Heart right ventricle (tissue), 16 donors: ENCODE results near the gene STAU1. TPM values are rescaled to one million over a fixed set of nuclear protein-coding genes. Genes with fewer than 3 reads are reported as not detected.

Source experiments
- ATAC-seq, 8 donors: fragments of 200-7000 bp; cut with Tn5 transposase; one replicate each; pipeline ENCODE4 v1.9.1; 2020; ENCODE audit warnings: mild to moderate bottlenecking in 8 of 8, moderate library complexity in 8 of 8, moderate number of reproducible peaks in 1 of 8
- DNase-seq, 2 donors: peaks; one replicate each; pipeline ENCODE4 v3.0.0-alpha.2; 2020
- H3K27ac ChIP-seq, 10 donors: fragments of 200-600 bp; sonication (generic) in 2 of 10; one replicate each; pipeline versions ENCODE4 v1.5.0 to v1.8.0; 2020 to 2022; ENCODE audit warnings: mild to moderate bottlenecking in 3 of 10
- H3K27me3 ChIP-seq, 7 donors: fragments of 200-600 bp; one replicate each; pipeline ENCODE4 v1.8.0; 2021 to 2022; ENCODE audit warnings: mild to moderate bottlenecking in 2 of 7
- H3K36me3 ChIP-seq, 9 donors: fragments of 200-600 bp; sonication (generic) in 1 of 9; one replicate each; pipeline versions ENCODE4 v1.5.0 to v1.8.0; 2020 to 2022; ENCODE audit warnings: mild to moderate bottlenecking in 2 of 9
- H3K4me1 ChIP-seq, 9 donors: fragments of 200-600 bp; sonication (generic) in 1 of 9; one replicate each; pipeline versions ENCODE4 v1.5.0 to v1.8.0; 2020 to 2022; ENCODE audit warnings: mild to moderate bottlenecking in 4 of 9
- H3K4me3 ChIP-seq, 10 donors: fragments of 200-600 bp; sonication (generic) in 2 of 10; one replicate each; pipeline versions ENCODE4 v1.5.0 to v1.8.0; 2020 to 2022; ENCODE audit warnings: mild to moderate bottlenecking in 7 of 10, moderate library complexity in 2 of 10
- H3K9me3 ChIP-seq, 11 donors: fragments of 200-600 bp in 10 of 11; sonication (generic) in 2 of 11; one replicate each; pipeline versions ENCODE4 v1.5.0 to v1.8.0; 2013 to 2022; ENCODE audit warnings: mild to moderate bottlenecking in 2 of 11, control low read depth in 1 of 11, moderate library complexity in 1 of 11
- CTCF ChIP-seq, 9 donors: fragments of 200-600 bp; sonication (generic) in 2 of 9; IDR thresholded peaks; one replicate each; pipeline versions ENCODE4 v1.5.0 to v1.8.0; 2021 to 2022; ENCODE audit warnings: antibody characterized with exemption in 9 of 9, mild to moderate bottlenecking in 5 of 9, moderate library complexity in 1 of 9
- WGBS, 2 donors: extraction: QIAGEN DNeasy Blood & Tissue Kit; methylation state at CpG; one replicate each; pipeline ENCODE4 v1.1.7; 2013; ENCODE audit warnings: inconsistent platforms in 1 of 2; 5-methylcytosine and 5-hydroxymethylcytosine counted together
- intact Hi-C, 10 donors: fragments of 100-400 bp; cut with DNase I; formaldehyde crosslinking; loops; one replicate each; pipeline versions ENCODE4 v1.11.1 to v1.14.2; 2022
- polyA plus RNA-seq, 2 donors: library from polyadenylated mRNA; stranded (reverse); fragments of 200-250 nt; gene quantifications; one replicate each; pipeline ENCODE4 v1.2.3, GENCODE V29; 2013
- total RNA-seq, 10 donors: library from RNA; stranded (reverse); fragmentation: NEBNext Ultra II Directional in 3 of 10; extraction: Animal tissue kit (Norgen Biotek cat#: 25700) in 3 of 10; gene quantifications; one replicate each; pipeline versions ENCODE4 v1.2.1 to v1.2.4, GENCODE V29; 2021 to 2023
- donor health status: Arrhythmogenic right ventricular cardiomyopathy.
- donor health status: ischemic (EF 13 %, LVEDD 7.1; RV severe dilation, severe dysfunction).
- donor health status: healthy with polysubstance abuse.
- donor health status: DM: no; HTN: yes; CAD: no.
- donor health status: DM: no; HTN: no; CAD: no.
- donor health status: ischemic (EF 25% LVEDD 6.9; RV normal size, moderate dysfunction).
- donor health status: ischemic (EF 25% LVEDD 5.7; RV mildly dilated, moderate dysfunction).
- donor health status: healthy.
- donor health status: DM: yes; HTN: yes; CAD: no.
- donor health status: Ischemic cardiomyopathy.
- donor health status: ischemic (EF 35%, LVEDD 5.7; RV mildly dilated, moderate dysfunction).
- donor health status: nonischemic (EF 11% LVEDD 7.7; RV severe dilation, severe dysfunction).
- donor health status: DM: yes; HTN: yes; CAD: no.
- donor health status: PGD.
- donor health status: ischemic (EF 29% LVEDD 5.4; RV normal size, mild dysfunction).
- donor health status: nonischemic (EF 23%, LVEDD 6.1; RV moderate dilation, normal function).

Gene STAU1
- total and polyA plus RNA-seq, 12 donors, result 18.0 to 94.3 (median 66.5) TPM

GRCh38 chr20:49132995-49133478, 55.1 kb downstream of the STAU1 start:
- Histone ChIP-seq H3K27ac (peak overlapping the region in 1 of 10 donors; percentile 0), H3K9me3 (no peaks in the 10 kb centered on the region), H3K27me3 (no peaks in the 10 kb centered on the region), H3K36me3 (peaks cover 0 to 78% (median 16%) of the 10 kb centered on the region in 9 donors), H3K4me3 (no peak overlapping the region), H3K4me1 (peaks cover 0 to 10% (median 0%) of the 10 kb centered on the region in 9 donors)
- 37 to 39% methylated on average over 5 of the region's 5 CpGs for WGBS, 2 donors
- intact Hi-C loops, result loop anchor here (1.0 to 10.0 kb wide), 5 partner anchors 52 to 86 kb away; partner anchors contain the start of genes DDX27 (in 2 of the 10) and STAU1 (in 2 of the 10)
- ATAC-seq, result peak; percentile 53 to 81 (median 70)
- TF ChIP-seq CTCF (IDR thresholded peaks at IDR 0.05), result peak; percentile 30 to 75 (median 62)
- DNase-seq, result peak in 1 of 2 donors; percentile 58

- Histone ChIP-seq H3K36me3 (peaks cover 0 to 89% (median 39%) of the 10 kb centered on the region in 9 donors), H3K9me3 (no peaks in the 10 kb centered on the region), H3K27me3 (no peaks in the 10 kb centered on the region), H3K4me3 (no peak overlapping the region), H3K27ac (no peak overlapping the region), H3K4me1 (no peaks in the 10 kb centered on the region)
- no peak for TF ChIP-seq CTCF (IDR thresholded peaks at IDR 0.05)
- intact Hi-C loops, result no loop called here
- DNase-seq (no peak), ATAC-seq (no peak)
- WGBS, 2 donors, result 95 to 98% methylated on average over 10 of the region's 10 CpGs
Measured at GRCh38 chr20:49123982-49124381, 64.2 kb downstream of the STAU1 start.

GRCh38 chr20:49122920-49123319, 65.2 kb downstream of the STAU1 start:
- H3K27me3 ChIP-seq, result no peaks in the 10 kb centered on the region
- H3K4me3 ChIP-seq, result no peak overlapping the region
- WGBS, 2 donors, result 92 to 93% methylated on average over 13 of the region's 13 CpGs
- intact Hi-C loops, result no loop called here
- TF ChIP-seq CTCF (IDR thresholded peaks at IDR 0.05), result no peak
- H3K9me3 ChIP-seq, result no peaks in the 10 kb centered on the region
- H3K36me3 ChIP-seq, result peaks cover 0 to 94% (median 48%) of the 10 kb centered on the region in 9 donors
- no peak for ATAC-seq
- H3K27ac ChIP-seq, result no peak overlapping the region
- no peaks in the 10 kb centered on the region for H3K4me1 ChIP-seq
- DNase-seq, result no peak

GRCh38 chr20:49119988-49120387, 68.1 kb downstream of the STAU1 start:
- no peak overlapping the region for H3K4me3 ChIP-seq
- no peaks in the 10 kb centered on the region for H3K4me1 ChIP-seq
- TF ChIP-seq CTCF (IDR thresholded peaks at IDR 0.05), result no peak
- DNase-seq (no peak), ATAC-seq (no peak)
- H3K27ac ChIP-seq, result no peak overlapping the region
- H3K9me3 ChIP-seq, result no peaks in the 10 kb centered on the region
- no peaks in the 10 kb centered on the region for H3K27me3 ChIP-seq
- H3K36me3 ChIP-seq, result peaks cover 0 to 99% (median 70%) of the 10 kb centered on the region in 9 donors
- WGBS, 2 donors, result 92 to 96% methylated on average over 7 of the region's 7 CpGs
- intact Hi-C loops, result no loop called here
